ENCODE data around the gene TEKT3. TPM values are rescaled to one million over a fixed set of nuclear protein-coding genes. Genes with fewer than 3 reads are reported as not detected.

The TEKT3 gene
- polyA plus RNA-seq, 4 donors, result 0.24 to 1.2 TPM; not detected in 2

- no peaks in the 10 kb centered on the region for H3K9me3 ChIP-seq (ENCODE audit: control insufficient read depth in 2 of 2, insufficient read depth in 1 of 2, low read depth in 1 of 2, low read length in 1 of 2)
- H3K36me3 ChIP-seq (ENCODE audit: control insufficient read depth in 3 of 3, insufficient read depth in 2 of 3, low read depth in 1 of 3, low read length in 3 of 3), result no peaks in the 10 kb centered on the region
- DNase-seq (no peak), FAIRE-seq (no peak)
- H3K27me3 ChIP-seq (ENCODE audit: control insufficient read depth in 3 of 3, insufficient read depth in 3 of 3, low read length in 3 of 3), result no peaks in the 10 kb centered on the region
- no peak overlapping the region for H3K4me3 ChIP-seq (ENCODE audit: low read depth in 1 of 3, low read length in 3 of 3)
- H3K4me1 ChIP-seq (ENCODE audit: control insufficient read depth in 3 of 3, insufficient read depth in 2 of 3, low read depth in 1 of 3, low read length in 2 of 3), result peaks cover 2 to 34% (median 4%) of the 10 kb centered on the region in 3 donors
- H3K27ac ChIP-seq (ENCODE audit: low read depth in 1 of 3, low read length in 2 of 3), result no peak overlapping the region
- WGBS, 3 donors, result 89 to 94% (median 91%) methylated on average over 5 of the region's 5 CpGs
Observed at GRCh38 chr17:15379659-15380058, 38.3 kb upstream of the TEKT3 start.

GRCh38 chr17:15378243-15378642 lies 36.8 kb upstream of the TEKT3 start:
- WGBS, 3 donors, result 70 to 82% (median 79%) methylated on average over 4 of the region's 4 CpGs
- Histone ChIP-seq H3K36me3 (ENCODE audit: control insufficient read depth in 3 of 3, insufficient read depth in 2 of 3, low read depth in 1 of 3, low read length in 3 of 3) (no peaks in the 10 kb centered on the region), H3K4me3 (ENCODE audit: low read depth in 1 of 3, low read length in 3 of 3) (no peak overlapping the region), H3K4me1 (ENCODE audit: control insufficient read depth in 3 of 3, insufficient read depth in 2 of 3, low read depth in 1 of 3, low read length in 2 of 3) (peaks cover 2 to 31% (median 4%) of the 10 kb centered on the region in 3 donors), H3K9me3 (ENCODE audit: control insufficient read depth in 2 of 2, insufficient read depth in 1 of 2, low read depth in 1 of 2, low read length in 1 of 2) (no peaks in the 10 kb centered on the region), H3K27ac (ENCODE audit: low read depth in 1 of 3, low read length in 2 of 3) (peak overlapping the region in 1 of 3 donors; percentile 29), H3K27me3 (ENCODE audit: control insufficient read depth in 3 of 3, insufficient read depth in 3 of 3, low read length in 3 of 3) (no peaks in the 10 kb centered on the region)
- DNase-seq (peak in 1 of 2 donors; percentile 33), FAIRE-seq (no peak)

GRCh38 chr17:15377616-15378015 lies 36.2 kb upstream of the TEKT3 start:
- no peak overlapping the region for H3K4me3 ChIP-seq (ENCODE audit: low read depth in 1 of 3, low read length in 3 of 3)
- peak; percentile 68 to 69 for DNase-seq
- H3K4me1 ChIP-seq (ENCODE audit: control insufficient read depth in 3 of 3, insufficient read depth in 2 of 3, low read depth in 1 of 3, low read length in 2 of 3), result peaks cover 2 to 28% (median 4%) of the 10 kb centered on the region in 3 donors
- no peaks in the 10 kb centered on the region for H3K36me3 ChIP-seq (ENCODE audit: control insufficient read depth in 3 of 3, insufficient read depth in 2 of 3, low read depth in 1 of 3, low read length in 3 of 3)
- no peaks in the 10 kb centered on the region for H3K27me3 ChIP-seq (ENCODE audit: control insufficient read depth in 3 of 3, insufficient read depth in 3 of 3, low read length in 3 of 3)
- no peaks in the 10 kb centered on the region for H3K9me3 ChIP-seq (ENCODE audit: control insufficient read depth in 2 of 2, insufficient read depth in 1 of 2, low read depth in 1 of 2, low read length in 1 of 2)
- FAIRE-seq, result no peak
- 21 to 46% (median 38%) methylated on average over 6 of the region's 6 CpGs for whole genome bisulfite sequencing, 3 donors
- peak overlapping the region in 1 of 3 donors; percentile 29 for H3K27ac ChIP-seq (ENCODE audit: low read depth in 1 of 3, low read length in 2 of 3)

- FAIRE-seq, result no peak
- Histone ChIP-seq H3K4me3 (ENCODE audit: low read depth in 1 of 3, low read length in 3 of 3) (no peak overlapping the region), H3K27ac (ENCODE audit: low read depth in 1 of 3, low read length in 2 of 3) (peak overlapping the region in 1 of 3 donors; percentile 29), H3K27me3 (ENCODE audit: control insufficient read depth in 3 of 3, insufficient read depth in 3 of 3, low read length in 3 of 3) (no peaks in the 10 kb centered on the region), H3K36me3 (ENCODE audit: control insufficient read depth in 3 of 3, insufficient read depth in 2 of 3, low read depth in 1 of 3, low read length in 3 of 3) (no peaks in the 10 kb centered on the region), H3K4me1 (ENCODE audit: control insufficient read depth in 3 of 3, insufficient read depth in 2 of 3, low read depth in 1 of 3, low read length in 2 of 3) (peaks cover 2 to 24% (median 4%) of the 10 kb centered on the region in 3 donors), H3K9me3 (ENCODE audit: control insufficient read depth in 2 of 2, insufficient read depth in 1 of 2, low read depth in 1 of 2, low read length in 1 of 2) (no peaks in the 10 kb centered on the region)
- DNase-seq, result no peak
- 73 to 82% (median 80%) methylated on average over 4 of the region's 4 CpGs for WGBS, 3 donors
Observed at GRCh38 chr17:15377200-15377599, 35.8 kb upstream of the TEKT3 start.

- Histone ChIP-seq H3K4me3 (ENCODE audit: low read depth in 1 of 3, low read length in 3 of 3) (no peak overlapping the region), H3K27me3 (ENCODE audit: control insufficient read depth in 3 of 3, insufficient read depth in 3 of 3, low read length in 3 of 3) (no peaks in the 10 kb centered on the region), H3K27ac (ENCODE audit: low read depth in 1 of 3, low read length in 2 of 3) (no peak overlapping the region), H3K4me1 (ENCODE audit: control insufficient read depth in 3 of 3, insufficient read depth in 2 of 3, low read depth in 1 of 3, low read length in 2 of 3) (no peaks in the 10 kb centered on the region), H3K9me3 (ENCODE audit: control insufficient read depth in 2 of 2, insufficient read depth in 1 of 2, low read depth in 1 of 2, low read length in 1 of 2) (no peaks in the 10 kb centered on the region), H3K36me3 (ENCODE audit: control insufficient read depth in 3 of 3, insufficient read depth in 2 of 3, low read depth in 1 of 3, low read length in 3 of 3) (no peaks in the 10 kb centered on the region)
- 79 to 91% (median 91%) methylated on average over 9 of the region's 9 CpGs for WGBS, 3 donors
- no peak for DNase-seq
- no peak for FAIRE-seq
Observed at GRCh38 chr17:15371376-15372130, 30.2 kb upstream of the TEKT3 start.

GRCh38 chr17:15368600-15368999 lies 27.2 kb upstream of the TEKT3 start:
- DNase-seq, result peak; percentile 37 to 59
- no peaks in the 10 kb centered on the region for H3K27me3 ChIP-seq (ENCODE audit: control insufficient read depth in 3 of 3, insufficient read depth in 3 of 3, low read length in 3 of 3)
- H3K36me3 ChIP-seq (ENCODE audit: control insufficient read depth in 3 of 3, insufficient read depth in 2 of 3, low read depth in 1 of 3, low read length in 3 of 3), result no peaks in the 10 kb centered on the region
- H3K27ac ChIP-seq (ENCODE audit: low read depth in 1 of 3, low read length in 2 of 3), result peak overlapping the region in 1 of 3 donors; percentile 31
- WGBS, 3 donors, result 17 to 43% (median 34%) methylated on average over 2 of the region's 2 CpGs
- FAIRE-seq, result no peak
- no peak overlapping the region for H3K4me3 ChIP-seq (ENCODE audit: low read depth in 1 of 3, low read length in 3 of 3)
- no peaks in the 10 kb centered on the region for H3K9me3 ChIP-seq (ENCODE audit: control insufficient read depth in 2 of 2, insufficient read depth in 1 of 2, low read depth in 1 of 2, low read length in 1 of 2)
- H3K4me1 ChIP-seq (ENCODE audit: control insufficient read depth in 3 of 3, insufficient read depth in 2 of 3, low read depth in 1 of 3, low read length in 2 of 3), result peaks cover 0 to 13% (median 0%) of the 10 kb centered on the region in 3 donors

GRCh38 chr17:15366026-15366425 lies 24.6 kb upstream of the TEKT3 start:
- FAIRE-seq (no peak), DNase-seq (no peak)
- no peaks in the 10 kb centered on the region for H3K27me3 ChIP-seq (ENCODE audit: control insufficient read depth in 3 of 3, insufficient read depth in 3 of 3, low read length in 3 of 3)
- peaks cover 0 to 13% (median 0%) of the 10 kb centered on the region in 3 donors for H3K4me1 ChIP-seq (ENCODE audit: control insufficient read depth in 3 of 3, insufficient read depth in 2 of 3, low read depth in 1 of 3, low read length in 2 of 3)
- no peaks in the 10 kb centered on the region for H3K9me3 ChIP-seq (ENCODE audit: control insufficient read depth in 2 of 2, insufficient read depth in 1 of 2, low read depth in 1 of 2, low read length in 1 of 2)
- H3K27ac ChIP-seq (ENCODE audit: low read depth in 1 of 3, low read length in 2 of 3), result no peak overlapping the region
- 88 to 97% (median 90%) methylated on average over 4 of the region's 4 CpGs for WGBS, 3 donors
- H3K36me3 ChIP-seq (ENCODE audit: control insufficient read depth in 3 of 3, insufficient read depth in 2 of 3, low read depth in 1 of 3, low read length in 3 of 3), result no peaks in the 10 kb centered on the region
- H3K4me3 ChIP-seq (ENCODE audit: low read depth in 1 of 3, low read length in 3 of 3), result no peak overlapping the region

- H3K27ac ChIP-seq (ENCODE audit: low read depth in 1 of 3, low read length in 2 of 3), result peak overlapping the region in 1 of 3 donors; percentile 90
- DNase-seq (peak in 1 of 2 donors; percentile 73), FAIRE-seq (no peak)
- H3K4me3 ChIP-seq (ENCODE audit: low read depth in 1 of 3, low read length in 3 of 3), result no peak overlapping the region
- H3K27me3 ChIP-seq (ENCODE audit: control insufficient read depth in 3 of 3, insufficient read depth in 3 of 3, low read length in 3 of 3), result no peaks in the 10 kb centered on the region
- no peaks in the 10 kb centered on the region for H3K36me3 ChIP-seq (ENCODE audit: control insufficient read depth in 3 of 3, insufficient read depth in 2 of 3, low read depth in 1 of 3, low read length in 3 of 3)
- H3K4me1 ChIP-seq (ENCODE audit: control insufficient read depth in 3 of 3, insufficient read depth in 2 of 3, low read depth in 1 of 3, low read length in 2 of 3), result peaks cover 0 to 13% (median 0%) of the 10 kb centered on the region in 3 donors
- WGBS, 3 donors, result 83 to 96% (median 89%) methylated on average over 3 of the region's 3 CpGs
- H3K9me3 ChIP-seq (ENCODE audit: control insufficient read depth in 2 of 2, insufficient read depth in 1 of 2, low read depth in 1 of 2, low read length in 1 of 2), result no peaks in the 10 kb centered on the region
Observed at GRCh38 chr17:15364615-15365014, 23.2 kb upstream of the TEKT3 start.

Measured in small intestine (tissue), 7 donors.